Measurements from ENCODE around the gene C16orf87. TPM values are rescaled to one million over a fixed set of nuclear protein-coding genes. Genes with fewer than 3 reads are reported as not detected.
A peak's percentile ranks its signal among the peaks of the same experiment; 100 is the strongest.

The C16orf87 gene, protein sequence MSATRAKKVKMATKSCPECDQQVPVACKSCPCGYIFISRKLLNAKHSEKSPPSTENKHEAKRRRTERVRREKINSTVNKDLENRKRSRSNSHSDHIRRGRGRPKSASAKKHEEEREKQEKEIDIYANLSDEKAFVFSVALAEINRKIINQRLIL
- polyA plus RNA-seq (24.5 and 27.5 TPM in 2 replicates), polyA minus RNA-seq (35.3 and 45.6 TPM in 2 replicates)

DNA sequence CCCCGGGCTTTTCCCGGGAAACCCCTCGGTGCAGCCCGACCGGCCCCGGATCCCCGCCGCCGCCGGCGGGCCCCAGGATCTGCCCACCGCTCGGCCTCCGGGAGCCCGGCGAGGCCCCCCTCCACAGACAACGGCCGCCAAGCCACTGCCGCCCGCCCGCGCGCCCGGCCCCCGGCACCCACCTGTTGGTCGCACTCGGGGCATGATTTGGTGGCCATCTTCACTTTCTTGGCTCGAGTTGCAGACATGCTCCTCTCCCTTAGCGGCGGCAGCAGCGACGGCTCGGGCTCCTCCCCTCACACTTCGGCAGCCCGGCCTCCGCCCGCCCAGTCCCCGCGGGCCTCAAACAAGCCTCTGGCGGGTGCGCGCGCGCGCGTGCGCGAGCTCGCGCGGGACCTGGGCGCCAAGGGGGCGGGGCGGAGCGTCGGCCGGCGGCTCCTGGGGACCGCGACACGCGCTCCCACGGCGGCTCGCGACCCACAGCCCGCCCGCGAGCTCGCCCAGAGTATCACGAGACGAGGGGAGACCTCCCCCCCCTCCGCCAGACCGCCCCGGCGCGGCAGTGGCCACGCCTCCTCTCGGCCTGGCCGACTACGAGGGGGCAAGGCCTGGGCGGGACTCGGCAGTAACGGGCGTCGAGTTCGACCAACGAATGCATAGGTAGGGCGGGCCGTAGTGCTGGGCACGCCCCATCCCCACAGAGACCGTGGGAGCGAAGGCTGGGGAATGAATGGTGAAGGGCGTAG, at the start of gene C16orf87:
C16orf87 (minus strand) TSS at position 279 of the 746 bp plus-strand sequence; CDS start at position 248, 31 bp downstream.
- Histone ChIP-seq H2AFZ (ENCODE audit: low read depth, low read length) (peak within 1 kb of the TSS; percentile 46), H3K36me3 (ENCODE audit: insufficient read depth, low read length) (no peaks in the 10 kb centered on the region), H3K9ac (ENCODE audit: low read length) (peak within 1 kb of the TSS; percentile 87)

DNA sequence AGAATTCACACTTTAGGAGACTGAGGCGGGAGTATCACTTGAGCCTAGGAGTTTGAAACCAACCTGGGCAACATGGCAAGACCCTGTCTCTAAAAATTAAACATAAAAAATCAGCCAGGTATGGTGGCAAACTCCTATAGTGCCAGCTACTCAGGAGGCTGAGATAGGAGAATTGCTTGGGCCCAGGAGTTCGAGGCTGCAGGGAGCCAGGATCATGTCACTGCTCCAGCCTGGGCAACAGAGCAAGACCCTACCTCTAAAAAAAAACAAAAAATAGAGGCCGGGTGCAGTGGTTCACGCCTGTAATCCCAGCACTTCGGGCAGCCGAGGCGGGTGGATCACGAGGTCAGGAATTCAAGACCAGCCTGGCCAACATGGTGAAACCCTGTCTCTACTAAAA, 44.3 kb upstream of the C16orf87 start:
- Histone ChIP-seq H3K4me3 (ENCODE audit: low read length) (no peak overlapping the region), H3K79me2 (replicated peaks; ENCODE audit: insufficient read depth, low read length) (no peaks in the 10 kb centered on the region), H3K9ac (ENCODE audit: low read length) (no peak overlapping the region), H3K27me3 (ENCODE audit: insufficient read depth, low read depth, low read length) (no peaks in the 10 kb centered on the region), H3F3A (ENCODE audit: insufficient read depth, low read length, poor library complexity, severe bottlenecking) (no peaks in the 10 kb centered on the region), H3K4me2 (ENCODE audit: low read length) (no peak overlapping the region), H3K9me3 (ENCODE audit: low read length) (no peaks in the 10 kb centered on the region), H3K27ac (ENCODE audit: low read length) (no peak overlapping the region), H4K20me1 (ENCODE audit: insufficient read depth) (no peaks in the 10 kb centered on the region), H3K9me2 (ENCODE audit: insufficient read depth, low read length) (no peaks in the 10 kb centered on the region), H3K36me3 (ENCODE audit: insufficient read depth, low read length) (no peaks in the 10 kb centered on the region), H2AFZ (ENCODE audit: low read depth, low read length) (no peak overlapping the region)
- TF ChIP-seq EP300 (conservative IDR thresholded peaks at IDR 0.05; ENCODE audit: poor library complexity, severe bottlenecking) (no peak), SMC3 (conservative IDR thresholded peaks at IDR 0.05; ENCODE audit: poor library complexity) (no peak), EZH2 (IDR thresholded peaks at IDR 0.05; ENCODE audit: borderline replicate concordance, insufficient read depth, low read length, poor library complexity, severe bottlenecking) (no peak), MXI1 (conservative IDR thresholded peaks at IDR 0.05; ENCODE audit: poor library complexity, severe bottlenecking) (no peak), TAF1 (IDR thresholded peaks at IDR 0.05; ENCODE audit: low read depth) (no peak), RAD21 (conservative IDR thresholded peaks at IDR 0.05) (no peak)
- TF ChIP-seq, protein P1, sequence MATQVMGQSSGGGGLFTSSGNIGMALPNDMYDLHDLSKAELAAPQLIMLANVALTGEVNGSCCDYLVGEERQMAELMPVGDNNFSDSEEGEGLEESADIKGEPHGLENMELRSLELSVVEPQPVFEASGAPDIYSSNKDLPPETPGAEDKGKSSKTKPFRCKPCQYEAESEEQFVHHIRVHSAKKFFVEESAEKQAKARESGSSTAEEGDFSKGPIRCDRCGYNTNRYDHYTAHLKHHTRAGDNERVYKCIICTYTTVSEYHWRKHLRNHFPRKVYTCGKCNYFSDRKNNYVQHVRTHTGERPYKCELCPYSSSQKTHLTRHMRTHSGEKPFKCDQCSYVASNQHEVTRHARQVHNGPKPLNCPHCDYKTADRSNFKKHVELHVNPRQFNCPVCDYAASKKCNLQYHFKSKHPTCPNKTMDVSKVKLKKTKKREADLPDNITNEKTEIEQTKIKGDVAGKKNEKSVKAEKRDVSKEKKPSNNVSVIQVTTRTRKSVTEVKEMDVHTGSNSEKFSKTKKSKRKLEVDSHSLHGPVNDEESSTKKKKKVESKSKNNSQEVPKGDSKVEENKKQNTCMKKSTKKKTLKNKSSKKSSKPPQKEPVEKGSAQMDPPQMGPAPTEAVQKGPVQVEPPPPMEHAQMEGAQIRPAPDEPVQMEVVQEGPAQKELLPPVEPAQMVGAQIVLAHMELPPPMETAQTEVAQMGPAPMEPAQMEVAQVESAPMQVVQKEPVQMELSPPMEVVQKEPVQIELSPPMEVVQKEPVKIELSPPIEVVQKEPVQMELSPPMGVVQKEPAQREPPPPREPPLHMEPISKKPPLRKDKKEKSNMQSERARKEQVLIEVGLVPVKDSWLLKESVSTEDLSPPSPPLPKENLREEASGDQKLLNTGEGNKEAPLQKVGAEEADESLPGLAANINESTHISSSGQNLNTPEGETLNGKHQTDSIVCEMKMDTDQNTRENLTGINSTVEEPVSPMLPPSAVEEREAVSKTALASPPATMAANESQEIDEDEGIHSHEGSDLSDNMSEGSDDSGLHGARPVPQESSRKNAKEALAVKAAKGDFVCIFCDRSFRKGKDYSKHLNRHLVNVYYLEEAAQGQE (IDR thresholded peaks at IDR 0.05; ENCODE audit: borderline replicate concordance): no peak

More for the DNA sequence above, at the start of gene C16orf87:
- no peaks in the 10 kb centered on the region for H4K20me1 ChIP-seq (ENCODE audit: insufficient read depth)
- no peak for TF ChIP-seq EZH2 (IDR thresholded peaks at IDR 0.05; ENCODE audit: borderline replicate concordance, insufficient read depth, low read length, poor library complexity, severe bottlenecking)
- TF ChIP-seq TAF1 (IDR thresholded peaks at IDR 0.05; ENCODE audit: low read depth): peak; percentile 34
- peak; percentile 64 for TF ChIP-seq EP300 (conservative IDR thresholded peaks at IDR 0.05; ENCODE audit: poor library complexity, severe bottlenecking)
- TF ChIP-seq SMC3 (conservative IDR thresholded peaks at IDR 0.05; ENCODE audit: poor library complexity): peak; percentile 18
- TF ChIP-seq MXI1 (conservative IDR thresholded peaks at IDR 0.05; ENCODE audit: poor library complexity, severe bottlenecking): peak; percentile 84
- TF ChIP-seq RAD21 (conservative IDR thresholded peaks at IDR 0.05): no peak
- TF ChIP-seq, protein P2, sequence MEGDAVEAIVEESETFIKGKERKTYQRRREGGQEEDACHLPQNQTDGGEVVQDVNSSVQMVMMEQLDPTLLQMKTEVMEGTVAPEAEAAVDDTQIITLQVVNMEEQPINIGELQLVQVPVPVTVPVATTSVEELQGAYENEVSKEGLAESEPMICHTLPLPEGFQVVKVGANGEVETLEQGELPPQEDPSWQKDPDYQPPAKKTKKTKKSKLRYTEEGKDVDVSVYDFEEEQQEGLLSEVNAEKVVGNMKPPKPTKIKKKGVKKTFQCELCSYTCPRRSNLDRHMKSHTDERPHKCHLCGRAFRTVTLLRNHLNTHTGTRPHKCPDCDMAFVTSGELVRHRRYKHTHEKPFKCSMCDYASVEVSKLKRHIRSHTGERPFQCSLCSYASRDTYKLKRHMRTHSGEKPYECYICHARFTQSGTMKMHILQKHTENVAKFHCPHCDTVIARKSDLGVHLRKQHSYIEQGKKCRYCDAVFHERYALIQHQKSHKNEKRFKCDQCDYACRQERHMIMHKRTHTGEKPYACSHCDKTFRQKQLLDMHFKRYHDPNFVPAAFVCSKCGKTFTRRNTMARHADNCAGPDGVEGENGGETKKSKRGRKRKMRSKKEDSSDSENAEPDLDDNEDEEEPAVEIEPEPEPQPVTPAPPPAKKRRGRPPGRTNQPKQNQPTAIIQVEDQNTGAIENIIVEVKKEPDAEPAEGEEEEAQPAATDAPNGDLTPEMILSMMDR (IDR thresholded peaks at IDR 0.05; ENCODE audit: poor library complexity, severe bottlenecking): no peak
- TF ChIP-seq, protein P1 (IDR thresholded peaks at IDR 0.05; ENCODE audit: borderline replicate concordance): peak; percentile 53
- TF ChIP-seq POLR2AphosphoS5 (IDR thresholded peaks at IDR 0.05): peak; percentile 84
- peak within 1 kb of the TSS; percentile 87 for H3K4me3 ChIP-seq (ENCODE audit: low read length)
- H3K27ac ChIP-seq (ENCODE audit: low read length): peak within 1 kb of the TSS; percentile 80
- peaks cover 37% of the 10 kb centered on the region for H3K79me2 ChIP-seq (replicated peaks; ENCODE audit: insufficient read depth, low read length)
- H3K4me2 ChIP-seq (ENCODE audit: low read length): peak within 1 kb of the TSS; percentile 77
- H3K9me3 ChIP-seq (ENCODE audit: low read length): no peaks in the 10 kb centered on the region
- H3K27me3 ChIP-seq (ENCODE audit: insufficient read depth, low read depth, low read length): no peaks in the 10 kb centered on the region
- peaks cover 9% of the 10 kb centered on the region for H3F3A ChIP-seq (ENCODE audit: insufficient read depth, low read length, poor library complexity, severe bottlenecking)
- no peaks in the 10 kb centered on the region for H3K9me2 ChIP-seq (ENCODE audit: insufficient read depth, low read length)

All from neural cell (in vitro differentiated cells).